Measurements from ENCODE around the gene NECTIN1. TPM values are rescaled to one million over a fixed set of nuclear protein-coding genes. Genes with fewer than 3 reads are reported as not detected.

NECTIN1 gene
- total RNA-seq, 2 experiments from 2014 or later = 5.8 to 14.3 TPM

- Histone ChIP-seq H4K20me1 (ENCODE audit: insufficient read depth, low read length) (no peaks in the 10 kb centered on the region), H3K4me1 (ENCODE audit: insufficient read depth, low read length, poor library complexity, severe bottlenecking) (no peaks in the 10 kb centered on the region), H3K4me3 (ENCODE audit: low read depth, low read length, poor library complexity, severe bottlenecking) (no peak overlapping the region), H3K9me3 (ENCODE audit: low read length) (no peaks in the 10 kb centered on the region), H3K27ac (ENCODE audit: low read depth, low read length, poor library complexity, severe bottlenecking) (no peak overlapping the region), H2AFZ (ENCODE audit: low read length) (no peak overlapping the region), H3K79me2 (ENCODE audit: insufficient read depth, low read depth, low read length) (no peaks in the 10 kb centered on the region), H3K4me2 (ENCODE audit: low read length) (no peak overlapping the region), H3K9me2 (ENCODE audit: insufficient read depth, low read length) (no peaks in the 10 kb centered on the region), H3K36me3 (ENCODE audit: insufficient read depth, low read length) (no peaks in the 10 kb centered on the region)
- no peak for TF ChIP-seq EZH2phosphoT487 (IDR thresholded peaks at IDR 0.05; ENCODE audit: borderline replicate concordance, low read depth, low read length)
- TF ChIP-seq, protein P1, sequence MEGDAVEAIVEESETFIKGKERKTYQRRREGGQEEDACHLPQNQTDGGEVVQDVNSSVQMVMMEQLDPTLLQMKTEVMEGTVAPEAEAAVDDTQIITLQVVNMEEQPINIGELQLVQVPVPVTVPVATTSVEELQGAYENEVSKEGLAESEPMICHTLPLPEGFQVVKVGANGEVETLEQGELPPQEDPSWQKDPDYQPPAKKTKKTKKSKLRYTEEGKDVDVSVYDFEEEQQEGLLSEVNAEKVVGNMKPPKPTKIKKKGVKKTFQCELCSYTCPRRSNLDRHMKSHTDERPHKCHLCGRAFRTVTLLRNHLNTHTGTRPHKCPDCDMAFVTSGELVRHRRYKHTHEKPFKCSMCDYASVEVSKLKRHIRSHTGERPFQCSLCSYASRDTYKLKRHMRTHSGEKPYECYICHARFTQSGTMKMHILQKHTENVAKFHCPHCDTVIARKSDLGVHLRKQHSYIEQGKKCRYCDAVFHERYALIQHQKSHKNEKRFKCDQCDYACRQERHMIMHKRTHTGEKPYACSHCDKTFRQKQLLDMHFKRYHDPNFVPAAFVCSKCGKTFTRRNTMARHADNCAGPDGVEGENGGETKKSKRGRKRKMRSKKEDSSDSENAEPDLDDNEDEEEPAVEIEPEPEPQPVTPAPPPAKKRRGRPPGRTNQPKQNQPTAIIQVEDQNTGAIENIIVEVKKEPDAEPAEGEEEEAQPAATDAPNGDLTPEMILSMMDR (conservative IDR thresholded peaks at IDR 0.05; ENCODE audit: low read length) = no peak
- CTCF ChIA-PET (ENCODE audit: unreplicated experiment) = no interaction called here
- DNase-seq (ENCODE audit: low spot score) = no peak
- BruUV-seq (replicated peaks) = no TSS peak
- POLR2A ChIA-PET = no interaction called here
- intact Hi-C loops (cut with micrococcal nuclease; ENCODE audit: unreplicated experiment) = no loop called here
Measured at GRCh38 chr11:119680541-119681360, 48.2 kb downstream of the NECTIN1 start.

DNA sequence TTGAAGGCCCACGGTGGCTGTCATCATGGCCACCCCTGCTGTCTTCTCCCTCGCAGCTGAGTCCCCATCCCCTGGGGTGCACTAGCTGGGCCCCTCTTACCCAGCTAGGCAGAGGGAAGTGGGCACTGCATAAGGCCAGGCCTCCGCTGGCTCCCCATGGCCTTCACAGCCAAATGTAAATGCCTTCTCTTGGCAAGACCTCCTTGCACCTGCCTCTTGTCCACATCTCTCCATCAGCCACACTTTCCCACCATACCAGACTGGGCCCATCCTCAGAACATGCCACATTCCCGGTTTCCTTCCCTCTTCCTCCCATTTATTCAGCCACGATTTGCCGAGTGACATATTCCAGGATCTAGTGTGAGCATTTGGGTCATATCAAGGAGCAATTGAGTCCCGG, 49.7 kb downstream of the NECTIN1 start:
- TF ChIP-seq, protein P1 (conservative IDR thresholded peaks at IDR 0.05; ENCODE audit: low read length) = no peak
- TF ChIP-seq EZH2phosphoT487 (IDR thresholded peaks at IDR 0.05; ENCODE audit: borderline replicate concordance, low read depth, low read length) = no peak
- no peak overlapping the region for H3K27ac ChIP-seq (ENCODE audit: low read depth, low read length, poor library complexity, severe bottlenecking)
- H3K9me2 ChIP-seq (ENCODE audit: insufficient read depth, low read length) = no peaks in the 10 kb centered on the region
- H3K4me2 ChIP-seq (ENCODE audit: low read length) = no peak overlapping the region
- H3K9me3 ChIP-seq (ENCODE audit: low read length) = no peaks in the 10 kb centered on the region
- DNase-seq (ENCODE audit: low spot score) = no peak
- no peak overlapping the region for H3K4me3 ChIP-seq (ENCODE audit: low read depth, low read length, poor library complexity, severe bottlenecking)
- POLR2A ChIA-PET = no interaction called here
- no peaks in the 10 kb centered on the region for H3K79me2 ChIP-seq (ENCODE audit: insufficient read depth, low read depth, low read length)
- H3K4me1 ChIP-seq (ENCODE audit: insufficient read depth, low read length, poor library complexity, severe bottlenecking) = peaks cover 8% of the 10 kb centered on the region
- H4K20me1 ChIP-seq (ENCODE audit: insufficient read depth, low read length) = no peaks in the 10 kb centered on the region
- no TSS peak for BruUV-seq (replicated peaks)
- intact Hi-C loops (cut with micrococcal nuclease; ENCODE audit: unreplicated experiment) = no loop called here
- no peaks in the 10 kb centered on the region for H3K36me3 ChIP-seq (ENCODE audit: insufficient read depth, low read length)
- CTCF ChIA-PET (ENCODE audit: unreplicated experiment) = no interaction called here
- no peak overlapping the region for H2AFZ ChIP-seq (ENCODE audit: low read length)

DNA sequence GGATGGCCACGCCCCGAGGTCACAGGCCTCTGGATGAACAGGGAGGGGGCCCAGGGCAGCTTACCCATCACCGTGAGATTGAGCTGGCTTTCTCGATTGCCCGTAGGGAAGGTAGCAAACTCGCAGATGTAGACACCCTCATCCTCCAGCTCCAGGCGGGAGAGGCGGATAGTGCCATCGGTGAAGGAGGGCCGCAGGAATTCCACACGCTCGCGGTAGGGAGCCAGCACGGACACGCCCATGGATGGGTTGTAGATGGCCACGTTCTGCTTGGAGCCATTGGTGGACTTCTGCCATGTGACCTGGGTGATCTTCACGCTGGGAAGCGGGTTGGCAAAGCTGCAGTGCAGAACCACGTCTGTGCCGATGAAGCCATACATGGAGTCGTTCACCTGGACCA, 50.6 kb downstream of the NECTIN1 start:
- Histone ChIP-seq H3K9me3 (ENCODE audit: low read length) (no peaks in the 10 kb centered on the region), H3K36me3 (ENCODE audit: insufficient read depth, low read length) (no peaks in the 10 kb centered on the region), H3K9me2 (ENCODE audit: insufficient read depth, low read length) (no peaks in the 10 kb centered on the region), H2AFZ (ENCODE audit: low read length) (no peak overlapping the region), H3K4me3 (ENCODE audit: low read depth, low read length, poor library complexity, severe bottlenecking) (no peak overlapping the region), H4K20me1 (ENCODE audit: insufficient read depth, low read length) (no peaks in the 10 kb centered on the region), H3K4me2 (ENCODE audit: low read length) (no peak overlapping the region), H3K27ac (ENCODE audit: low read depth, low read length, poor library complexity, severe bottlenecking) (no peak overlapping the region), H3K4me1 (ENCODE audit: insufficient read depth, low read length, poor library complexity, severe bottlenecking) (peaks cover 18% of the 10 kb centered on the region), H3K79me2 (ENCODE audit: insufficient read depth, low read depth, low read length) (no peaks in the 10 kb centered on the region)
- no peak for DNase-seq (ENCODE audit: low spot score)
- CTCF ChIA-PET (ENCODE audit: unreplicated experiment) = no interaction called here
- no TSS peak for BruUV-seq (replicated peaks)
- intact Hi-C loops (cut with micrococcal nuclease; ENCODE audit: unreplicated experiment) = no loop called here
- POLR2A ChIA-PET = no interaction called here
- no peak for TF ChIP-seq EZH2phosphoT487 (IDR thresholded peaks at IDR 0.05; ENCODE audit: borderline replicate concordance, low read depth, low read length)
- TF ChIP-seq, protein P1 (conservative IDR thresholded peaks at IDR 0.05; ENCODE audit: low read length) = no peak

Data from OCI-LY7 (cell line).